ENCODE data around the gene SUPT3H.

DNA sequence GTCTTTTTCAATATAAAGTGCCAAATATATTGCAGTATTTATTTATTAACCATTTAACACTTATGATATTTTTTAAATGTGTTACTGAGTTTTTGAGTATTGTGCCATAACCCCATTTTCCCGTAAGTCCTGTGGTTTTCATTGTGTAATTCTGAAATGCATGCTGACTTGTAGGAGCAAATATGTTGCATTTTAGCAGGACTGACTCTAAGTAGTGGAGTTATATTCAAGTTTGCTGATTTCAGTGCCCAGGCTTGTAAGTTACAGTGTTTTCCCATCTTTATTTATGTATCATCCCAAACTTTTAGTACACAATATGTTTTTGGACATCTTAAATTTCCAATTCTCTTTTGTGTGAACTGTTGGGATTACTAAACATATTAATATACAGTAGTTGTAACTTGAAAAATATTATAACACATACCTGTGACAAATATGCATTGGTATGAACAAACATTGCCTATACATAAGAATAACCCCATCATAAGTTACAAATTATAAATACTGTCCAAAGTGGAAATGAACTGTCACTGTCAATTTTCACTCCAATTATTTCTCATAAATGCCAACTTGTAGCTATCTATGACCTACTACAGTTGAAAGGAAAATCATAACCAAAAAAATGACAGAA lies 228.9 kb downstream of the SUPT3H start:
- TF ChIP-seq CTCF (IDR thresholded peaks at IDR 0.05), result no peak
- TF ChIP-seq POLR2A (IDR thresholded peaks at IDR 0.05), result no peak

All from right lobe of liver (tissue), 4 donors.